Right forelimb (tissue), 1 donor: Measurements from ENCODE around the gene TSC2.
A peak's percentile ranks its signal among the peaks of the same experiment; 100 is the strongest.
"Not testable (repeated sequence)": the region's sequence is repeated elsewhere in the genome, so short reads cannot be mapped to it uniquely, and the experiment has no call there.

Experiments
- DNase-seq: peaks from one replicate; pipeline ENCODE4 v3.0.0-alpha.2; 2018

The TSC2 gene

DNA sequence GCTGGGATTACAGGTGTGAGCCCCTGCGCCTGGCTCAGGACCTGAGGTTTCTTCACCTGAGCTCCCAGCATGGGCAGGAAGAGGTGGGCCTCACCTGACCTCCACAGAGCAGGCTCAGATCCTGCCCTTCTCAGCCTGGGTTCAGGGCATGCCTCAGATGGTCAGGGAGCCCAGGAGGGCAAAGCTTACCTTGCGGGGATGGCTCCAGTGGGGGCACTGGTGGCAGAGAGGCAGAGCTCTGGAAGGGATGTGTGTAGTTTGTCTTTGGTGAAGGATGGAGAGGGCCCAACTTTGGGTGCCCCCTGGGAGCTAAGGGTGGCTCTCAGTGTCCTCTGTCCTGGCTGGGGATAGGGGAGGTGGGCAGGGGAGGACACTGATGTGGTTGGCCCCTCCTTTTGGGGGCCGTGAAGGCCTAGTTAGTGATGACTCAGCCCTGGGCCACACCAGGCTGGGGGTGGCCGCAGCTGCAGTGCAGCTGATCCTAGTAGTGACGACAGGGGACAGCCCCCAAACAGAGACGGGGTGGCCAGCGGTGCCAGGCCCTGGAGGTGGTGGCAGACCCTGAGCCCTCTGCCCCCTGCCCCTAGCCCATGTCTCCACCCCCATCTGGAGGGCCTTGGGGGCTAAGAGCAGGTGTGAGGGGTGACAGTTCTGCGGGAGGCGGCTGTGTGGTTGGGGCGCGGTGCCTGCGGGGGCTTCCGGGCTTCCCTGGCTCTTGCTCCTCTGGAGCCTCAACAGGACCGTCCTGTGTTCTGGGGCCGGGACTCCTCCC, 15.3 kb upstream of the TSC2 start:
- DNase-seq = no peak

DNA sequence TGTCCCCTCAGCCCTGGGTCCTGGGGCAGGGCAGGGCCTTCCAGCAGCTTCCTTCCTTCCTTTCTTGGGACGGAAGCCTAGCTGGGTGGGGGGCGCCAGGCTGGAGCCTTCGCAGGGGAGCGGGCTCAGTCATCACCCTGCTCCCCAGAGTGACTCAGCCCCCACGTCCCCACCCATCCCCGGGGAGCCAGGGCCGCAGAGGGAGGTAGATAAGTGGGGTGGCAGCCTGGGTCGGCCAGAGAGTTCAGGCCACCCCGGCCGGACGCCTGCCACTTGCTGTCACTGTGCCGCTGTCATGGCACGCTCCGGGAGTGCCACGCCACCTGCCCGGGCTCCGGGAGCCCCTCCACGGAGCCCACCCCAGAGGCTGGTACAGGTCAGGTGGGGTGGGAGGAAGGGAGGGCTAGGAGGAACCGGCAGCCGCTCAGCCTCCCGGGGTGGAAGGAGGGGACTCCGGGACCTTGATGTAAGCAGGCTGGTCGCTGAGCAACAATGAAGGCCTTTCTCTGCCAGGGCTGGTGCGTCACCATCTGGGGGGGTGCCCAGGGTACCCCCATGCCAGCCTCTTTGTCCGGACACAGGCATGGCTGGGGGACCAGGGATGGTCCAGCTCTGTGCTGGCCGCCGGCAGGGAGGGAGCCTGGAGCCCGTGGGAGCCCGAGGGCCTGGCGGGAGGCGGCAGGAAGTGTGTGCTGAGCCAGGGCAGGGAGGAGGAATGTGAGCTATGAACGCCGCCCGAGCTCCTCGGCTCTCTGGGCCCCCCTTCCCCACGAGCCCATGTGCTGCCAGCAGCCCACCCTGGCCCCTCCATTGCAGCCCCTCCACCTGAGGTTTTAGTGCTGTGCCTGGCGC, 14.5 kb upstream of the TSC2 start:
- DNase-seq = peak; percentile 78

DNA sequence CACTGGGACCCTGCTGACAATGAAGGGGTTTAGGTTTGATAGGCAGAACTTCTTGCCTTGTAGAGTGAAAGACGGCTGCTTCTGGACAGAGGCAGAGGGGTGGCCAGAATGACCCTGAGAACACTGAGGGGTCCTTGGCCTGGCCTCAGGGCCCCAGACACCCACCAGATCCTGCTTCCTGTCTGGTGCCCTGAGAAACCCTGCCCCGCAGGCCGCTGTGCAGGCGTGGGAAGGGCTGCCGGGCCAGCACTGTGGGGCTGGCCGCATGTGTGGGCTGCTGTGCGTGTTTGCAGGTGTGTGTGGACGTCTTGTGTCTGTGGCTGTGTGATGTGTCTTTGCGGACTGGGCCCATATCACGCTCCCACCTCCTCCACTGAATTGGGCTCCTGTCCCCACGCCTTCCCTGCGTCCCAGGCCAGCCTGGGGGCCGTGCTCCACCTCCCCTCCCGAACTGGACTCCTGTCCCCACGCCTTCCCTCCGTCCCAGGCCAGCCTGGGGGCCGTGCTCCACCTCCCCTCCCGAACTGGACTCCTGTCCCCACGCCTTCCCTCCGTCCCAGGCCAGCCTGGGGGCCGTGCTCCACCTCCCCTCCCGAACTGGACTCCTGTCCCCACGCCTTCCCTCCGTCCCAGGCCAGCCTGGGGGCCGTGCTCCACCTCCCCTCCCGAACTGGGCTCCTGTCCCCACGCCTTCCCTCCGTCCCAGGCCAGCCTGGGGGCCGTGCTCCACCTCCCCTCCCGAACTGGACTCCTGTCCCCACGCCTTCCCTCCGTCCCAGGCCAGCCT, 13.7 kb upstream of the TSC2 start:
- DNase-seq = not testable (repeated sequence)

- no peak for DNase-seq
Observed at GRCh38 chr16:2034696-2035430, 12.9 kb upstream of the TSC2 start.

DNA sequence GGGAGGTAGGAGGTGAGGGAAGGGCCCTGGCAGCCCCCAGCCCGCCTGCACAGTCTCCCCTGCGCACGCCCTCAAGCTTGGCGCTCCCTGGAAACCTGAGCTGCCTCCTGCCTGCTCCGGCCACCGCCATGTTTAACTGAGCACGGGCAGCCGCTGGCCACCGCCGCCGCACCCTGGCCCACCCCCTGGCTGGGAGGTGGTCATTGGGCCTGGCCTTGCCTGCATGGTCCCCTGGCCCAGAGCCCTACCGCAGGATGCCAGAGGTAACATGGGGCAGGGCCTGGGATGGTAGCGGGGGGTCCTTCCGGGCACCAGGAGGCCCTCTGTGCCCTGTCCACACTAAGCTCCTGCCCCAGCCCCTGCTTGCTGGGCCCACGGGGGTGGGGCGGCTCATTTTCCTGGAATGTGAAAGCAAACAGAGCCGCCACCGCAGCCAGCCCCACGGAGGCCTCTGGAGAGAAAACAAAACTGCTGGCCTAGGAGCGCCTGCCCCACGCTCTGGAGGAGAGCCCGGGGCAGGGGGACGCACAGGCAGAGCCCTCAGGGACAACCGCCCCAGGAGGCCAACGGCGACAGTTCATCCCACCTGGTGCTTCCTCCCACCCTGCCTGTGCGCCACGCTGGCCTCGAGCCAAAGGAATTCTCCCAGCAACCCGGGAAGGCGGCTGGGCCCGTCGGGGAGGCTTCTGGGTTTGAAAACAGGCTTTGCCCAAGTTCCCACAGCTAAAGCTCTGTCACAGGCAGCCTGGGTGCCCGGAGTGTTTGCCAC, 12.2 kb upstream of the TSC2 start:
- peak; percentile 84 for DNase-seq

DNA sequence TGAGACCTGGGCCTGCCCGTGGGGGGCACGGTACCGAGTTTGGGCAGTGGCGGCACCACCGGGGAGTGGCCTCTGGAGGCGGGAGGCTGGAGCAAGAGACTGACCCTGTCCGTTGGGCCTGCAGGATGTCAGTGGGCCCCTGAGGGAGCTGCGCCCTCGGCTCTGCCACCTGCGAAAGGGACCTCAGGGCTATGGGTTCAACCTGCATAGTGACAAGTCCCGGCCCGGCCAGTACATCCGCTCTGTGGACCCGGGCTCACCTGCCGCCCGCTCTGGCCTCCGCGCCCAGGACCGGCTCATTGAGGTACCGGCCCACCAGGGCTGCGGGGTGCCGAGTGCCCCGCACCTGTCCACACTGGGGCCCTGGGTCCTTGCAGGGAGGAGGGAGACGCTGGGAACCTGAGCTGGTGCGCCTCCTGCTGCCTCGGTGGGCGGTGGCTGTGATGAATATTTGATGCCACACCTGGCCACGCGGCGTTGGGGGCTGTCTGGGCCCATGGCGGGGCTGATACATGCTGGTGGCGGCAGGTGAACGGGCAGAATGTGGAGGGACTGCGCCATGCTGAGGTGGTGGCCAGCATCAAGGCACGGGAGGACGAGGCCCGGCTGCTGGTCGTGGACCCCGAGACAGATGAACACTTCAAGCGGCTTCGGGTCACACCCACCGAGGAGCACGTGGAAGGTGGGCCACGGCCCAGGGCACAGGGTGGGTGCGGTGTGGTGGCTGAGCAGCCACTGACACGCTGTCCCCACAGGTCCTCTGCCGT, 11.4 kb upstream of the TSC2 start:
- DNase-seq = no peak

- DNase-seq = no peak
Observed at GRCh38 chr16:2037115-2037514, 10.7 kb upstream of the TSC2 start.

- peak; percentile 58 for DNase-seq
Observed at GRCh38 chr16:2037647-2038381, 10.0 kb upstream of the TSC2 start.

GRCh38 chr16:2038382-2039231, 9.2 kb upstream of the TSC2 start:
- DNase-seq = peak; percentile 72

DNA sequence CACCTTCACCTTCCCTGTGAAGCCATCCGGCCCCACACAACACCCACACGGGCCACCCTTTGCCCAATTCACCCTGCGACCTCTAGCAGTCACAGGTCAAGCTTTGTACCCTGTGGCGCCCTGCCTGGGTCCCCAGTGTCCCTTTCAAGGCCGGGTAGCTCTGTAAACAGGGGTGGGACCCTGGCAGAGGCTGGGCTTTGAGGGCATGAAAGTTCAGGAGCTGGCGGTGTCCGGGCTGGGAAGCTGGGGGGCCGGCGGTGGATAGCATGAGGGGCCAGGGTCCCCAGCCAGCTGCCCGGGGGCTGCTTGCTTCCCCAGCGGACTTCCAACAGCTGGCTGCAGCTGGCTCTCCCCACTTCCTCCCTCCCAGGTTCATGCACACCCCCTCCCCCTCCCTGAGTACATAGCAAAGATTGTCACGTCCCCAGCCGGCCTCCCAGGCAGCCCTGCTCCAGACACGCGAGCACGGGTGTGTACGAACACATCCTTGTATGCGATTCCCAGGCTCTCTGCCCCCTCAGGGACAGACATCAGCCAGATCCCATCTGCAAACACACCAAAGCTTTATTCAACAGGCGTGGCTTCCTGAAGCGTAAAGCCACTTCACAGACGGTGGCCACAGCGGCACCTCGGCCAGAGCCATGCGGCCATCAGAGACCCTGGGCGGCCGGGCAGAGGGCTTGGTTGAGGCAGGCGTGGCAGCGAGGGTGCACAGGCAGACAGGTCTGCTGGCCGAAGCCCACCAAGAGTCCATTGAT, 8.3 kb upstream of the TSC2 start:
- DNase-seq = peak; percentile 86

- DNase-seq = peak; percentile 55
Observed at GRCh38 chr16:2040041-2040786, 7.6 kb upstream of the TSC2 start.

GRCh38 chr16:2040787-2041522, 6.8 kb upstream of the TSC2 start:
- DNase-seq = peak; percentile 67

DNA sequence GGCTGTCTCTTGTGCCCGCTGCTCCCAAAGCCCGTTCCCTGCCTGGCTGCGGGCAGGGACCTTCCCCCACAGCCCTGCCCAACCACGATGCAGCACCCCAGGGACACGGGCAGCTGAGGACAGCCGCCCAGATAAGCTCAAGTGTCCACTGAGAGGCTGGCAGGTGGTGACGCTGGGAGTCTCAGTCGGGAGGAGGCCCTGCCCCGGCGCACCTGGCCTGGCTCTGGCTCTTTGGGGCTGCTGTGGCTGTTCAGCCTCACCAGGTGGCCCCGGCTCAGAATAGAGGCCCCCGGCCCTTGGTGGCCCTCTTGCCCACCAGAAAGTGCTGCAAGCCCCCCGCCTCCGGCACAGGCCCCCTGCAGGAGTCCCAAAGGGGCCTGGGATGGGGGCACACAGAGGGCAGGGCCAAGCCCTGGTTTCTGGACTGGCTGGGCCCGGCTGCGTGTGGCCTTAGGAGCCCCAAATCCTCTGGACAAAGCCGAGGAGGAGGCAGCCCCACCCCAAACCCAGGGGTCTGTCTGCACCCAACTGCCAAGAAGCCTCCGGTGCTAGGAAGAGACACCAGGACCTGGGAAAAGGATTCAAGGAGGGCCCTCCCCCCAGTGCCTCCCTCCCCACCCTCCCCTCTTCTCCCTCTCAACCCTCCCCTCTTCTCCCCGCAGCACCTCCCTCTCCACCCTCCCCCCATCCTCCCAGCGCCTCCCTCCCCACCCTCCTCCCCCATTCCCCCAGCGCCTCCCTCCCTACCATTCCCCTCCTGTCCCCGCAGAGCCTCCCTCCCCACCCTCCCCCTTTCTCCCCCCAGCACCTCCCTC, 5.4 kb upstream of the TSC2 start:
- no peak for DNase-seq

- DNase-seq = no peak
Observed at GRCh38 chr16:2042986-2043666, 4.7 kb upstream of the TSC2 start.

- no peak for DNase-seq
Observed at GRCh38 chr16:2043667-2044451, 3.9 kb upstream of the TSC2 start.
